ENCODE data around the gene ANKRD29.

DNA sequence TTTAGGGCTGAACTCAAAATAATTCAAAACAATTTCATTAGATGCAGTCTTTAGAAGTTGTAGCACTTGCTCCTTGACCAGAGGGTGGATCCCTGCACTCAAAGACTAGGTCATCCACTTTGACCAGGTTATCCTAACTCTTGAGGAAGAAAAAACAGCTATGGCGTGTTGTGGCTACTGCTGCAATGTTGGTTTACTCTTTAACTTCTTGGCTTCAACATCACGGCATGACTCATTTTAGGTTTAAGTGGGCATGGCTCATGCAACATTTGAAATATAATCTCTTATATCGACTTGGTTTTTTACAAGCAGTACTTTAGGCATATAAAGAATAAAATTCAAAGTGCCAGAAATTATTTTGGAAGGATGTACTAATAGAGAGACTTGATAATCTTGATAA, 35.4 kb downstream of the ANKRD29 start:
- TF ChIP-seq EZH2 (IDR thresholded peaks at IDR 0.05; ENCODE audit: low read length, missing control alignments) (no peak), CTCF (conservative IDR thresholded peaks at IDR 0.05 in 1 of 2, IDR thresholded peaks at IDR 0.05 in 1 of 2; ENCODE audit: low read depth in 1 of 2, low read length in 2 of 2) (no peak)

All from fibroblast of lung (primary cell).